Measurements from ENCODE around the gene CELA3A.
"Not testable (repeated sequence)": the region's sequence is repeated elsewhere in the genome, so short reads cannot be mapped to it uniquely, and the experiment has no call there.

DNA sequence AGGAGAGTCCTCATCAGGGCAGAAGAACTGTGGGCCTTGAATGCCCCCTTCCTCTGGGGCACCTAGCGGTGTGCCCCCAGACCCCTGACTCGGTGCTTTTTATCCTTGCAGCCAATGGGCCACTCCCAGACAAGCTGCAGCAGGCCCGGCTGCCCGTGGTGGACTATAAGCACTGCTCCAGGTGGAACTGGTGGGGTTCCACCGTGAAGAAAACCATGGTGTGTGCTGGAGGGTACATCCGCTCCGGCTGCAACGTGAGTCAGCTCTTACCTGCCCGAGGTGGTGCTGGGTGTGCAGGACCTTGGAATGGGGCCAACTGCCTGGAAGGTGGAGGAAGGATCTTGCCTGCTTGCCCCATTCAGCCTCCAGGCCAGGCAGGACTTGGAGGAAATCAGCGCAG is 5.8 kb downstream of the CELA3A start:
- TF ChIP-seq, protein P1, sequence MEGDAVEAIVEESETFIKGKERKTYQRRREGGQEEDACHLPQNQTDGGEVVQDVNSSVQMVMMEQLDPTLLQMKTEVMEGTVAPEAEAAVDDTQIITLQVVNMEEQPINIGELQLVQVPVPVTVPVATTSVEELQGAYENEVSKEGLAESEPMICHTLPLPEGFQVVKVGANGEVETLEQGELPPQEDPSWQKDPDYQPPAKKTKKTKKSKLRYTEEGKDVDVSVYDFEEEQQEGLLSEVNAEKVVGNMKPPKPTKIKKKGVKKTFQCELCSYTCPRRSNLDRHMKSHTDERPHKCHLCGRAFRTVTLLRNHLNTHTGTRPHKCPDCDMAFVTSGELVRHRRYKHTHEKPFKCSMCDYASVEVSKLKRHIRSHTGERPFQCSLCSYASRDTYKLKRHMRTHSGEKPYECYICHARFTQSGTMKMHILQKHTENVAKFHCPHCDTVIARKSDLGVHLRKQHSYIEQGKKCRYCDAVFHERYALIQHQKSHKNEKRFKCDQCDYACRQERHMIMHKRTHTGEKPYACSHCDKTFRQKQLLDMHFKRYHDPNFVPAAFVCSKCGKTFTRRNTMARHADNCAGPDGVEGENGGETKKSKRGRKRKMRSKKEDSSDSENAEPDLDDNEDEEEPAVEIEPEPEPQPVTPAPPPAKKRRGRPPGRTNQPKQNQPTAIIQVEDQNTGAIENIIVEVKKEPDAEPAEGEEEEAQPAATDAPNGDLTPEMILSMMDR (IDR thresholded peaks at IDR 0.05 in 4 of 5, conservative IDR thresholded peaks at IDR 0.05 in 1 of 5), result not testable (repeated sequence)
- TF ChIP-seq POLR2A (IDR thresholded peaks at IDR 0.05), result not testable (repeated sequence)
